Measurements from ENCODE around the gene SLC22A16. TPM values are rescaled to one million over a fixed set of nuclear protein-coding genes. Genes with fewer than 3 reads are reported as not detected.

Gene SLC22A16
- not detected in 2 replicates for total RNA-seq (2014; rRNA removed)
- percentile 6 among the genes with signal in this experiment for Bru-seq, nascent RNA
- percentile 9 among the genes with signal in this experiment for BruChase-seq, experiment 1, labeled RNA remaining after a 6-hour chase
- BruChase-seq, experiment 2, labeled RNA remaining after a 2-hour chase = percentile 18 among the genes with signal in this experiment
- long read RNA-seq = 0 reads

- Histone ChIP-seq H3K4me2 (ENCODE audit: low read length) (no peak within 1 kb of the TSS), H2AFZ (ENCODE audit: low read length) (no peak within 1 kb of the TSS), H3K4me3 (ENCODE audit: low read length) (no peak within 1 kb of the TSS), H4K20me1 (ENCODE audit: low read length) (no peaks in the 10 kb centered on the region), H3K27me3 (ENCODE audit: low read length) (no peaks in the 10 kb centered on the region), H3F3A (ENCODE audit: low read length, unreplicated experiment) (no peaks in the 10 kb centered on the region), H3K79me2 (ENCODE audit: low read length) (no peaks in the 10 kb centered on the region), H3K9me3 (ENCODE audit: low read length) (no peaks in the 10 kb centered on the region), H3K9ac (ENCODE audit: low read length) (no peak within 1 kb of the TSS), H3K36me3 (ENCODE audit: low read depth, low read length) (no peaks in the 10 kb centered on the region), H3K9me2 (replicated peaks; ENCODE audit: low read length) (no peaks in the 10 kb centered on the region), H3K4me1 (ENCODE audit: insufficient read depth, low read length) (no peaks in the 10 kb centered on the region), H3K27ac (ENCODE audit: low read length) (no peak within 1 kb of the TSS)
- TF ChIP-seq CTCF (conservative IDR thresholded peaks at IDR 0.05; ENCODE audit: low read depth, low read length) (no peak), EZH2phosphoT487 (IDR thresholded peaks at IDR 0.05; ENCODE audit: borderline replicate concordance, low read length) (no peak), EZH2 (IDR thresholded peaks at IDR 0.05; ENCODE audit: low read length, unreplicated experiment) (no peak)
- ChIA-PET CTCF (no interaction called here), POLR2A (ENCODE audit: unreplicated experiment) (no interaction called here)
- BruUV-seq (replicated peaks) = no TSS peak
- no peak for DNase-seq
- ATAC-seq = no peak
- intact Hi-C loops (cut with micrococcal nuclease) = no loop called here
Measured at GRCh38 chr6:110476046-110476849, at the start of gene SLC22A16. Gene SLC22A16 (minus strand): TSS chr6:110476613. CDS start chr6:110476574, 39 bp downstream.

GRCh38 chr6:110525001-110525400 lies 48.6 kb upstream of the SLC22A16 start:
- ATAC-seq (no peak), DNase-seq (no peak)
- TF ChIP-seq EZH2 (IDR thresholded peaks at IDR 0.05; ENCODE audit: low read length, unreplicated experiment) (no peak), CTCF (conservative IDR thresholded peaks at IDR 0.05; ENCODE audit: low read depth, low read length) (no peak), EZH2phosphoT487 (IDR thresholded peaks at IDR 0.05; ENCODE audit: borderline replicate concordance, low read length) (no peak)
- intact Hi-C loops (cut with micrococcal nuclease) = loop anchor here (5.0 kb wide), 1 partner anchor 137 kb away; no protein-coding TSS in a partner anchor
- H3F3A ChIP-seq (ENCODE audit: low read length, unreplicated experiment) = no peaks in the 10 kb centered on the region
- peak overlapping the region; percentile 81 for H3K27ac ChIP-seq (ENCODE audit: low read length)
- H3K9ac ChIP-seq (ENCODE audit: low read length) = no peak overlapping the region
- H3K79me2 ChIP-seq (ENCODE audit: low read length) = no peaks in the 10 kb centered on the region
- POLR2A ChIA-PET (ENCODE audit: unreplicated experiment) = no interaction called here
- no peaks in the 10 kb centered on the region for H4K20me1 ChIP-seq (ENCODE audit: low read length)
- no peaks in the 10 kb centered on the region for H3K9me3 ChIP-seq (ENCODE audit: low read length)
- CTCF ChIA-PET = no interaction called here
- H2AFZ ChIP-seq (ENCODE audit: low read length) = no peak overlapping the region
- BruUV-seq (replicated peaks) = no TSS peak
- H3K36me3 ChIP-seq (ENCODE audit: low read depth, low read length) = no peaks in the 10 kb centered on the region
- H3K4me3 ChIP-seq (ENCODE audit: low read length) = no peak overlapping the region
- no peaks in the 10 kb centered on the region for H3K27me3 ChIP-seq (ENCODE audit: low read length)
- no peaks in the 10 kb centered on the region for H3K9me2 ChIP-seq (replicated peaks; ENCODE audit: low read length)
- H3K4me2 ChIP-seq (ENCODE audit: low read length) = peak overlapping the region; percentile 23; the same call in 1 of the 2 replicates
- H3K4me1 ChIP-seq (ENCODE audit: insufficient read depth, low read length) = peaks cover 41% of the 10 kb centered on the region

GRCh38 chr6:110524305-110524704 lies 47.9 kb upstream of the SLC22A16 start:
- ChIA-PET CTCF (no interaction called here), POLR2A (ENCODE audit: unreplicated experiment) (no interaction called here)
- peak; percentile 39 for ATAC-seq
- H4K20me1 ChIP-seq (ENCODE audit: low read length) = no peaks in the 10 kb centered on the region
- no peak overlapping the region for H2AFZ ChIP-seq (ENCODE audit: low read length)
- no peaks in the 10 kb centered on the region for H3K9me3 ChIP-seq (ENCODE audit: low read length)
- no peak overlapping the region for H3K9ac ChIP-seq (ENCODE audit: low read length)
- intact Hi-C loops (cut with micrococcal nuclease) = loop anchor here (1.0 kb wide), 1 partner anchor 40 kb away; no protein-coding TSS in a partner anchor
- H3K27ac ChIP-seq (ENCODE audit: low read length) = peak overlapping the region; percentile 81
- H3K79me2 ChIP-seq (ENCODE audit: low read length) = no peaks in the 10 kb centered on the region
- H3K4me1 ChIP-seq (ENCODE audit: insufficient read depth, low read length) = peaks cover 34% of the 10 kb centered on the region
- no TSS peak for BruUV-seq (replicated peaks)
- no peaks in the 10 kb centered on the region for H3K36me3 ChIP-seq (ENCODE audit: low read depth, low read length)
- no peaks in the 10 kb centered on the region for H3K9me2 ChIP-seq (replicated peaks; ENCODE audit: low read length)
- no peaks in the 10 kb centered on the region for H3K27me3 ChIP-seq (ENCODE audit: low read length)
- no peaks in the 10 kb centered on the region for H3F3A ChIP-seq (ENCODE audit: low read length, unreplicated experiment)
- TF ChIP-seq EZH2phosphoT487 (IDR thresholded peaks at IDR 0.05; ENCODE audit: borderline replicate concordance, low read length) (no peak), CTCF (conservative IDR thresholded peaks at IDR 0.05; ENCODE audit: low read depth, low read length) (no peak), EZH2 (IDR thresholded peaks at IDR 0.05; ENCODE audit: low read length, unreplicated experiment) (no peak)
- H3K4me3 ChIP-seq (ENCODE audit: low read length) = no peak overlapping the region
- H3K4me2 ChIP-seq (ENCODE audit: low read length) = peak overlapping the region; percentile 23
- peak; percentile 70 for DNase-seq

Data from PC-3 (cell line).